Measurements from ENCODE around the gene ATP1A1. TPM values are rescaled to one million over a fixed set of nuclear protein-coding genes. Genes with fewer than 3 reads are reported as not detected.

The ATP1A1 gene
- total and polyA plus RNA-seq, 9 of the 15 experiments (the other 6 are each of a cell fraction or from before 2014, with no cell fraction given), result 99.3 to 513 (median 234) TPM

- TF ChIP-seq REST (IDR thresholded peaks at IDR 0.05; ENCODE audit: borderline replicate concordance) (peak; percentile 15; the same call in 1 of the 2 replicates), REST (CRISPR knock-in tag; IDR thresholded peaks at IDR 0.05; ENCODE audit: low read depth) (no peak), PREB (CRISPR knock-in tag; IDR thresholded peaks at IDR 0.05) (no peak), LEF1 (IDR thresholded peaks at IDR 0.05) (peak; percentile 73; the same call in 1 of the 2 replicates), ZNF253 (CRISPR knock-in tag; conservative IDR thresholded peaks at IDR 0.05) (no peak), ZNF561 (CRISPR knock-in tag; conservative IDR thresholded peaks at IDR 0.05) (no peak), ZNF274 (IDR thresholded peaks at IDR 0.05; ENCODE audit: borderline replicate concordance, low read depth, low read length) (no peak), HDAC2 (IDR thresholded peaks at IDR 0.05) (peak; percentile 99), CBFA2T2 (conservative IDR thresholded peaks at IDR 0.05) (peak; percentile 87), GMEB1 (CRISPR knock-in tag; IDR thresholded peaks at IDR 0.05) (no peak), KLF13 (tag; IDR thresholded peaks at IDR 0.05; ENCODE audit: borderline replicate concordance, low read depth) (no peak), TCF7L2 (IDR thresholded peaks at IDR 0.05; ENCODE audit: low read depth, low read length) (no peak)
Observed at GRCh38 chr1:116420417-116421200, 47.6 kb downstream of the ATP1A1 start (continued).
